ENCODE data around the gene HDAC9.

Gene HDAC9

DNA sequence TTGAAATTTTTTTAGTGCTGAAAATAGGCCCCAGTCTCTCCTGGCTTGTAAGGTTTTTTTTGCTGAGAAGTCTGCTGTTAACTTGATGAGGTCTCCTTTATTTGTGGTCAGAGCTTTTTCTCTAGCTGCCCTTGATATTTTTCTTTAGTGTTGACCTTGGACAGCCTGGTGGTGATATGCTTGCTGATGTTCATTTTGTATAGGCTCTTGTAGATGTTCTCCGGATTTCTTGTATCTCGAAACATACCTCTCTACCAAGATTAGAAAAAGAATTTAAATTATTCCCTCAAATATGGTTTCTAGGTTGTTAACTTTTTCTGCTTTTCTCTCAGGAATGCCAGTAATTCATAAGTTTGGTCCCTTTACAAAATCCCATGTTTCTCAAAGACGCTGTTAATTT lies 519.5 kb downstream of the HDAC9 start:
- TF ChIP-seq, protein P1, sequence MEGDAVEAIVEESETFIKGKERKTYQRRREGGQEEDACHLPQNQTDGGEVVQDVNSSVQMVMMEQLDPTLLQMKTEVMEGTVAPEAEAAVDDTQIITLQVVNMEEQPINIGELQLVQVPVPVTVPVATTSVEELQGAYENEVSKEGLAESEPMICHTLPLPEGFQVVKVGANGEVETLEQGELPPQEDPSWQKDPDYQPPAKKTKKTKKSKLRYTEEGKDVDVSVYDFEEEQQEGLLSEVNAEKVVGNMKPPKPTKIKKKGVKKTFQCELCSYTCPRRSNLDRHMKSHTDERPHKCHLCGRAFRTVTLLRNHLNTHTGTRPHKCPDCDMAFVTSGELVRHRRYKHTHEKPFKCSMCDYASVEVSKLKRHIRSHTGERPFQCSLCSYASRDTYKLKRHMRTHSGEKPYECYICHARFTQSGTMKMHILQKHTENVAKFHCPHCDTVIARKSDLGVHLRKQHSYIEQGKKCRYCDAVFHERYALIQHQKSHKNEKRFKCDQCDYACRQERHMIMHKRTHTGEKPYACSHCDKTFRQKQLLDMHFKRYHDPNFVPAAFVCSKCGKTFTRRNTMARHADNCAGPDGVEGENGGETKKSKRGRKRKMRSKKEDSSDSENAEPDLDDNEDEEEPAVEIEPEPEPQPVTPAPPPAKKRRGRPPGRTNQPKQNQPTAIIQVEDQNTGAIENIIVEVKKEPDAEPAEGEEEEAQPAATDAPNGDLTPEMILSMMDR (conservative IDR thresholded peaks at IDR 0.05; ENCODE audit: low read depth, low read length): no peak
- Histone ChIP-seq H3K9ac (no peak overlapping the region), H3K27ac (no peak overlapping the region), H3K27me3 (ENCODE audit: insufficient read depth, low read depth) (no peaks in the 10 kb centered on the region), H3K79me2 (ENCODE audit: insufficient read depth, low read depth) (no peaks in the 10 kb centered on the region), H3K4me2 (no peak overlapping the region), H2AFZ (ENCODE audit: low read depth) (no peak overlapping the region), H3K36me3 (ENCODE audit: insufficient read depth) (no peaks in the 10 kb centered on the region), H3K4me3 (IDR thresholded peaks at IDR 0.05; ENCODE audit: insufficient read depth, low read depth, low read length) (no peak overlapping the region), H4K20me1 (ENCODE audit: insufficient read depth) (no peaks in the 10 kb centered on the region), H3K4me1 (ENCODE audit: low read depth, poor library complexity, severe bottlenecking) (no peaks in the 10 kb centered on the region)

DNA sequence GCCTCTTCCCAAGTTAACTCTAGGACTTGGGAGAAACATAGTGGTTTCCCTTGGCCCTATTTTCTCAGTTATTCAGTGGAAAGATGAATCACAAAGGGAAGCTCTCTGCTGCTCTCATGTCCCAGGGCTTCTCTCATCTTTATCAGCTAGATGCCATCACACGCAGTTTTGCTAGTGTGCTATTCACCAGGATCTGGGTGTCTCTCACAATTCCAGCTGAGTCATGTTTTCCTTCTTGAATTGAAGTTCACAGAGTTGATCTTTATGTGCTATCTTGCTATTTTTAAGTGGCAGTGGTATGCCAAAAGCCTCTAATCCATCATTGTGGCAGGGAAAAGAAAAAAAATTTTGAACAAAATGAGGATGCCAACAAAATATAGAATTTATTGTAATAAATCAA lies 520.6 kb downstream of the HDAC9 start:
- H3K79me2 ChIP-seq (ENCODE audit: insufficient read depth, low read depth): no peaks in the 10 kb centered on the region
- H3K4me2 ChIP-seq: no peak overlapping the region
- no peaks in the 10 kb centered on the region for H3K36me3 ChIP-seq (ENCODE audit: insufficient read depth)
- H3K4me1 ChIP-seq (ENCODE audit: low read depth, poor library complexity, severe bottlenecking): no peaks in the 10 kb centered on the region
- no peak overlapping the region for H3K27ac ChIP-seq
- no peaks in the 10 kb centered on the region for H3K27me3 ChIP-seq (ENCODE audit: insufficient read depth, low read depth)
- no peak overlapping the region for H3K9ac ChIP-seq
- H3K4me3 ChIP-seq (IDR thresholded peaks at IDR 0.05; ENCODE audit: insufficient read depth, low read depth, low read length): no peak overlapping the region
- no peaks in the 10 kb centered on the region for H4K20me1 ChIP-seq (ENCODE audit: insufficient read depth)
- TF ChIP-seq, protein P1 (conservative IDR thresholded peaks at IDR 0.05; ENCODE audit: low read depth, low read length): no peak
- no peak overlapping the region for H2AFZ ChIP-seq (ENCODE audit: low read depth)

DNA sequence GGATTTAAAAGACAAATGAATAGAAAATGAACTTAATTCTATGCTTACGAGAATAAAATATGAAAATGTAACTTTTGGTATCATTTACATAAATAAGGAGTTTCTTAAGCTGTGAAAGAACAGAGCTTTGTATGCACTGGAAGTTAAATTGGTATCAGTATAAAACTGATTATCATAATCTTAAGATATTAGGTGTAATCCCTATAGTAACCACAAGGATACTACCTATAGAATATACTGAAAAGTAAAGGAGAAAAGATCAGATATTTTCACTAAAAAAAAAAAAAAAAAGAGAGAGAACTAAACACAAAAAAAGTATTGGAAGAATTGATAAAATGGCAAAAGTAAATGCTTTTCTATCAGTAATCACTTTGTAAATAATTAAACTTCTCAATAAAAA lies 521.8 kb downstream of the HDAC9 start:
- no peaks in the 10 kb centered on the region for H3K79me2 ChIP-seq (ENCODE audit: insufficient read depth, low read depth)
- no peaks in the 10 kb centered on the region for H4K20me1 ChIP-seq (ENCODE audit: insufficient read depth)
- no peak overlapping the region for H3K9ac ChIP-seq
- H3K4me1 ChIP-seq (ENCODE audit: low read depth, poor library complexity, severe bottlenecking): no peaks in the 10 kb centered on the region
- H2AFZ ChIP-seq (ENCODE audit: low read depth): no peak overlapping the region
- H3K4me2 ChIP-seq: no peak overlapping the region
- TF ChIP-seq, protein P1 (conservative IDR thresholded peaks at IDR 0.05; ENCODE audit: low read depth, low read length): peak; percentile 40; the same call in 1 of the 2 replicates
- no peaks in the 10 kb centered on the region for H3K27me3 ChIP-seq (ENCODE audit: insufficient read depth, low read depth)
- no peak overlapping the region for H3K27ac ChIP-seq
- no peak overlapping the region for H3K4me3 ChIP-seq (IDR thresholded peaks at IDR 0.05; ENCODE audit: insufficient read depth, low read depth, low read length)
- H3K36me3 ChIP-seq (ENCODE audit: insufficient read depth): no peaks in the 10 kb centered on the region

DNA sequence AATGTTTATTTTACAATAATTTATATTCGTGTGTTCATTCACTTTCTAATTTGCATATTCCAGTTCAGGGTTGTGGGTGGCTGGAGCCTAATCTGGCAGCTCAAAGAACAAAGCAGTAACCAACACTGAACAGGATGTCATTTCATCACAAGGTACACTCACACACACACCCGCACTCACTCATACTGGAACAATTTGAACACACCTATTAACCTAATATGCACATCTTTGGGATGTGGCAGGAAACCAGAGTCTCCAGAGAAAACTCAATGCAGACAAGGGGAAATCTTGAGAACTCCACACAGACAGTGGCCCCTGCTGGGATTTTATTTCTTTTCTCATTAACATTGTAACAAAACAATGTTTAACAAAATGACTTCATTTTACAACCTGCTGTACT lies 524.5 kb downstream of the HDAC9 start:
- Histone ChIP-seq H4K20me1 (ENCODE audit: insufficient read depth) (no peaks in the 10 kb centered on the region), H3K4me2 (no peak overlapping the region), H3K27ac (no peak overlapping the region), H2AFZ (ENCODE audit: low read depth) (no peak overlapping the region), H3K4me1 (ENCODE audit: low read depth, poor library complexity, severe bottlenecking) (no peaks in the 10 kb centered on the region), H3K27me3 (ENCODE audit: insufficient read depth, low read depth) (no peaks in the 10 kb centered on the region), H3K36me3 (ENCODE audit: insufficient read depth) (no peaks in the 10 kb centered on the region), H3K9ac (no peak overlapping the region), H3K4me3 (IDR thresholded peaks at IDR 0.05; ENCODE audit: insufficient read depth, low read depth, low read length) (no peak overlapping the region), H3K79me2 (ENCODE audit: insufficient read depth, low read depth) (no peaks in the 10 kb centered on the region)
- TF ChIP-seq, protein P1 (conservative IDR thresholded peaks at IDR 0.05; ENCODE audit: low read depth, low read length): no peak
